ENCODE results near the gene ATP13A3.
A peak's percentile ranks its signal among the peaks of the same experiment; 100 is the strongest.
"Not testable (repeated sequence)": the region's sequence is repeated elsewhere in the genome, so short reads cannot be mapped to it uniquely, and the experiment has no call there.

The ATP13A3 gene

GRCh38 chr3:194503081-194503531 lies 16.3 kb upstream of the ATP13A3 start:
- H3K27ac ChIP-seq: no peak overlapping the region
- DNase-seq (ENCODE audit: low read depth, low spot score): no peak

DNA sequence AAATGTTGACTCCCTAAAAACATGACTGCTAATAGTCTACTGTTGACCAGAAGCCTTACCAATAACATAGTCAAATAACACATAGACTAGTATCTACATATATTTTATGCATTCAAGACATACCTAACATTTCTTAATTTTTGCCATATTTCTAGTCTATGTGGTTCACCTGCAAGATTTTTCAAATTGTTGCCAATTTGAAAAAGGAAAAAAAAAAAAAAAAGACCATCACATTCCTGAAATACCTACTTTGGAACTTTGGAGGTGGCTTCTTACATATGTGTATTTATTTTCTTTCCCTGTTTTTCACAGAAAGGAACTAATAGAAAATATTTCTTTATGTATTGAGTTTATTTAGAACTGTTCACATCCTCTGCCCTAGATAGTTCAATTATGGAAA lies 13.4 kb upstream of the ATP13A3 start:
- no peak for DNase-seq (ENCODE audit: low read depth, low spot score)

GRCh38 chr3:194499516-194499915 lies 12.7 kb upstream of the ATP13A3 start:
- H3K27ac ChIP-seq; DNase-seq (ENCODE audit: low read depth, low spot score): not testable (repeated sequence)

More for the DNA sequence above, 13.4 kb upstream of the ATP13A3 start:
- H3K27ac ChIP-seq: no peak overlapping the region

GRCh38 chr3:194497799-194498575 lies 11.2 kb upstream of the ATP13A3 start:
- DNase-seq (ENCODE audit: low read depth, low spot score): no peak
- no peak overlapping the region for H3K27ac ChIP-seq

DNA sequence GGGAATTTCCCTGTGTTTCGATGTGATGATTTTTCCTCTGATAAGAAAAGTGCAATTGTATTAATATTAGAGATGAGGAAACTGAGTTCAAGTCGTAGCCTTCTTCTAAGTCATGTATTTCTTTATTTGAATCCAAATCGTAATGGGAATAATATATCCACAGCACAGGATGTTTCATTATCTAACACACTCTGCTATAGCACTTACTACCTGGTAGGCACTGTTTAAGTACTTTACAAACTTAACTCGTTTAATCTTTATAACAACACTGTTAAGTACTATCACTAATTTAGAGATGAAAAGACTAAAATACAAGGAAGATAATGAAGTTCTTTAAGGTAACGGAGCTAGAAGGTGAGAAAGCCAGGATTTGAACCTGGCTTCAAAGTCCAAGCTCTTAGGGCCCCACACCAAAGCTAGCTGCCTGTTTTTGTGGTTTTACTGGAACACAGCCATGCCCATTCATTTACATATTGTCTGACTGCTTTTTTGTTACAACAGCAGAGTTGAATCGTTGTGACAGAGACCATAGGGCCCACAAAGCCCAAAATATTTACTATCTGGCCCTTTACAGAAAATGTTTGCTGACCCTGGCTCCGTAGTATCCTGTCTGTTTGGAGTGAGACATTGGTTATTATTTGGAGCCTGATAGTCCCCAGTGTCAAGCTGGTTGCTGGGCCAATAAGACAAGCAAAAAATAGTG lies 9.6 kb upstream of the ATP13A3 start:
- no peak for DNase-seq (ENCODE audit: low read depth, low spot score)
- no peak overlapping the region for H3K27ac ChIP-seq

DNA sequence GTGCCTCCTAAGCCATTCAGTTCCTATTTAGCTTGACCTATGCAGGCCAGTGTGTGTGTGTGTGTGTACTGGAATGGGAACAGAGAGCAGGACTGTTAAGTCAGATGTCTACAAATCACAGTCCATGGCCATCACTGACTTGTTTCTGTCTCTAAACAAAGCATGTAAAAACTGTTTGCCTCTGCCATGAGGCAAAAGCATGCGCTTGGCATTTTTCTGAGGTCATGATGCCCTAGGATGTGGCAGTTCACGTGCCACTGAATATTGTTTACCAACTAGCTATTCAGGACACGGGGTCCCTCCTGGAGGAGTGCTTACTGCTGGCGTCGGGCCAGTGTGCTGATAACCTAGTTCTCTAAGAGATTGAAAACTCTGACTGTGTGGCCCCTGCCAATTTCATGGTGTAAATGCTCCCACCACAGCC lies 8.2 kb upstream of the ATP13A3 start:
- DNase-seq (ENCODE audit: low read depth, low spot score): no peak
- H3K27ac ChIP-seq: no peak overlapping the region

- peak overlapping the region; percentile 29 for H3K27ac ChIP-seq
- DNase-seq (ENCODE audit: low read depth, low spot score): not testable (repeated sequence)
Measured at GRCh38 chr3:194493995-194494927, 7.5 kb upstream of the ATP13A3 start.

DNA sequence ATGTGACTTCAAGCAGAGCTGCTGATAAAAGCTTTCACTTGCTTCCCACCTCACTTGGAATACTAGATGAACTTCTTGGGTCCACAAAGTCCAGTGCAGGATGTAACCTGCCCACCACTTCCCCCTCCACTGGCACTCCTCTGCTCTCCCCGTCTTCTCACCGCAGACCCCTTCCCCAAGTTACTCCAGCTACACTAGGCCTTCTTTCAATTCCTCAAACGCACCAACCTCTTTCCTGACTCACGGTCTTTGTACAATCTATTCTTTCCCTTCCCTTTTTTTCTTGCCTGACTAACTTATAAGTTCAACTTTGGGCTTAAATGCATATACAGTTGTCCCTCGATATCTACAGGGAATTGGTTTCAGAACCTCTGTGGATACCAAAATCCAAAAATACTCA lies 5.2 kb upstream of the ATP13A3 start:
- DNase-seq (ENCODE audit: low read depth, low spot score): no peak
- H3K27ac ChIP-seq: no peak overlapping the region

GRCh38 chr3:194489736-194490612 lies 3.2 kb upstream of the ATP13A3 start:
- DNase-seq (ENCODE audit: low read depth, low spot score): no peak

DNA sequence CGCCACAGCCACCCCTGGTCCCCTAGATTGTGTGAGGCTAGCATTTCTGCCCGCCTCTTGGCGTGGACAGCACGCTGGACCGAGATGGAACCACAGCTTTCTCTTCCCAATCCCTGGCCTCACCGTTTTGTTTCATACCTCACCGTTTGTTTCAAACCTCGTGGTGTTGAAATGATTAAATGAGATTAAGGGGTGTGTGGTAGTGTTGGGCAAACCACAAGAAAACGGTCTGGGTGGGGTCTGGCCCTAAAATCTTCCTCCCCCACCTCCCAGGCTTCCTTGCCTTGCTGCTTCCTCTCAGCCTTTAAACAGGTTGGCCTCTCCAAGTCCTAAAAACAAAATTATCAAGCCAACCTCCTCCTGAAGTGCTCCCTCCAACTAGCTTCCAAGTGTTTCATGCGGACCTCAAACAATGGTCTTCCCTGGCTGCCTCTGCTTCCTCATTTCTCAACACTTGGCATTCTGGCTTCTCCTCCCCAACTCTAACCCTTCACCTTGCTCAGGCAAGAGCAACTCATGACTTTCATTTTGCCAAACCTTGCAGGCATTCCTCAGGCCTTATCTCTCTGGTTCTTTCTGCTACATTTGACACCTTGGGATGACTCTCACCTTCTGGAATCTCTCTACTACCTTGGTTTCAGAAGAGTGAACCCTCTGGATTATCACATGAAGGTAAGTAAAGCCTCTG lies 1.4 kb upstream of the ATP13A3 start:
- H3K27ac ChIP-seq: peak overlapping the region; percentile 91
- peak; percentile 36 for DNase-seq (ENCODE audit: low read depth, low spot score)

More at GRCh38 chr3:194489736-194490612, 3.2 kb upstream of the ATP13A3 start:
- H3K27ac ChIP-seq: peak overlapping the region; percentile 91

GRCh38 chr3:194487289-194488054 lies 670 bp upstream of the ATP13A3 start:
- peak overlapping the region; percentile 91 for H3K27ac ChIP-seq
- DNase-seq (ENCODE audit: low read depth, low spot score): no peak

GRCh38 chr3:194485881-194486539 lies 792 bp downstream of the ATP13A3 start:
- no peak for DNase-seq (ENCODE audit: low read depth, low spot score)
- peak overlapping the region; percentile 91 for H3K27ac ChIP-seq

GRCh38 chr3:194485468-194485880 lies 1.3 kb downstream of the ATP13A3 start:
- peak overlapping the region; percentile 91 for H3K27ac ChIP-seq
- DNase-seq (ENCODE audit: low read depth, low spot score): no peak

GRCh38 chr3:194484614-194485013 lies 2.2 kb downstream of the ATP13A3 start:
- no peak for DNase-seq (ENCODE audit: low read depth, low spot score)
- peak overlapping the region; percentile 91 for H3K27ac ChIP-seq

DNA sequence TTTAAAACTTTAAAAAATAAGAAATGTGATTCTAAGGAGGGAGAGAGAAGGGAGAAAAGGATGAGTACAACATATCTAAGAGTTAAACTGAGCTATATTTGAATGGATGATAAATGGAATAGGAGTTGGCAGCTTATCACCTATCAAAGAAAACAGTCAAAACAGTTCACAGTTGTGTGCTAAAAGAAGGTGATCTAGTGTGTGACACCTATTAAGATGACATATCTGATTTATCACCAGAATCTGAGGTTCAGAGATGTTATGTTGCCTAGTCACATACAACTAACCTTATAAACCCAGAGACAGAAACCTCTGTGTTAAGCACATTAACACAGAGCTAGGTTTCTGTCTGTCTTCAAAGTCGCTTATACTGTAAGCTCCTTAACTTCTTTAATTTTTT lies 3.0 kb downstream of the ATP13A3 start:
- H3K27ac ChIP-seq: no peak overlapping the region
- no peak for DNase-seq (ENCODE audit: low read depth, low spot score)

DNA sequence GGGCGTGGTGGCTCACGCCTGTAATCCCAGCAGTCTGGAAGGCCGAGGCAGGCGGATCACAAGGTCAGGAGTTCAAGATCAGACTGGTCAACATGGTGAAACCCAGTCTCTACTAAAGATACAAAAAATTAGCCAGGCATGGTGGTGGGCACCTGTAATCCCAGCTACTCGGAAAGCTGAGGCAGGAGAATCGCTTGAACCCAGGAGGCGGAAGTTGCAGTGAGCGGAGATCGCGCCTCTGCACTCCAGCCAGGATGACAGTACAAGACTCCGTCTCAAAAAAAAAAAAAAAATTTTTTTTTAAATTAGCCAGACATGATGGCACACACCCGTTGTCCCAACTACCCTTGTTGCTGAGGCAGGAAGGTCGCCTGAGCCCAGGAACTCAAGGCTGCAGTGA lies 4.0 kb downstream of the ATP13A3 start:
- DNase-seq (ENCODE audit: low read depth, low spot score); H3K27ac ChIP-seq: not testable (repeated sequence)

DNA sequence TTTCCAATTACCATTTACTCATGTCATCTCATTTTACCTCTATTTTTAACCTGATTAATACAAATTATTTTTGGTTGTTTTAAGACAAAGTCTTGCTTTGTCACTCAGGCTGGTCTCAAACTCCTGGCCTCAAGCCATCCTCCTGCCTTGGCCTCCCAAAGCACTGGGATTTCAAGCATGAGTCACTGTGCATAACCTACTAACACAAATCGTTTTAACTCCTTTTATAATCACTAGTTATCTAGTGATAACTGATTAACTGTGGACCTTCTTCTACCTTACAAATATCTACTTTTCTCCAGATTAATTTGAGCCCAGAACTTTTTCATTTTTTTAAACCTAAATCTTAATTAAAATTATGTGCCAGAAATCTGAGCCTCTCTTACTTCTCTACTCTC lies 4.6 kb downstream of the ATP13A3 start:
- no peak overlapping the region for H3K27ac ChIP-seq
- no peak for DNase-seq (ENCODE audit: low read depth, low spot score)
